Loucy (cell line): ENCODE results near the gene FTCD.

Source experiments
- H2AFZ ChIP-seq: fragments of 200-600 bp; sonication (generic); 2 replicates; pipeline ENCODE4 v1.6.0; 2016; ENCODE audit warnings: antibody characterized with exemption, mild to moderate bottlenecking, low read length, moderate library complexity
- H3F3A ChIP-seq: fragments of 200-600 bp; 2 replicates; pipeline ENCODE4 v1.6.0; 2016; ENCODE audit warnings: antibody characterized with exemption, low read depth, mild to moderate bottlenecking
- H3K27me3 ChIP-seq: fragments of 200-600 bp; sonication (generic); 2 replicates; pipeline ENCODE4 v1.6.1; 2014; ENCODE audit warnings: low read length, mild to moderate bottlenecking; ENCODE audit not compliant: insufficient read depth, poor library complexity, severe bottlenecking
- H3K36me3 ChIP-seq: fragments of 200-600 bp; sonication (generic); 2 replicates; pipeline ENCODE4 v1.6.1; 2016; ENCODE audit warnings: low read length; ENCODE audit not compliant: insufficient read depth
- H3K4me1 ChIP-seq: fragments of 200-600 bp; sonication (generic); 2 replicates; pipeline ENCODE4 v1.5.1; 2014; ENCODE audit warnings: low read length, mild to moderate bottlenecking; ENCODE audit not compliant: insufficient read depth, poor library complexity, severe bottlenecking
- H3K4me2 ChIP-seq: fragments of 200-600 bp; sonication (generic); 2 replicates; pipeline ENCODE4 v1.6.0; 2014; ENCODE audit warnings: antibody characterized with exemption, low read length, low read depth, mild to moderate bottlenecking; ENCODE audit not compliant: poor library complexity, severe bottlenecking
- H3K4me3 ChIP-seq: fragments of 200-600 bp; sonication (generic); 2 replicates; pipeline ENCODE4 v1.5.1; 2014; ENCODE audit warnings: low read length, mild to moderate bottlenecking, mixed read lengths; ENCODE audit not compliant: poor library complexity, severe bottlenecking
- H3K79me2 ChIP-seq: fragments of 200-600 bp; sonication (generic); 2 replicates; pipeline ENCODE4 v1.6.1; 2014; ENCODE audit warnings: low read length; ENCODE audit not compliant: insufficient read depth
- H3K9ac ChIP-seq: fragments of 200-600 bp; sonication (generic); 2 replicates; pipeline ENCODE4 v1.6.0; 2014; ENCODE audit warnings: mild to moderate bottlenecking, low read depth, low read length, moderate library complexity; ENCODE audit not compliant: poor library complexity, severe bottlenecking
- H3K9me2 ChIP-seq: fragments of 200-600 bp; sonication (generic); replicated peaks from 2 replicates; pipeline ENCODE4 v1.6.1; 2016; ENCODE audit warnings: low read depth, low read length, mixed read lengths
- H3K9me3 ChIP-seq: fragments of 200-600 bp; sonication (generic); 2 replicates; pipeline ENCODE4 v1.6.1; 2014; ENCODE audit warnings: mild to moderate bottlenecking, antibody characterized with exemption, low read length, low read depth; ENCODE audit not compliant: insufficient read depth
- H4K20me1 ChIP-seq: fragments of 200-600 bp; sonication (generic); 2 replicates; pipeline ENCODE4 v1.6.0; 2014; ENCODE audit warnings: antibody characterized with exemption, low read length, mild to moderate bottlenecking; ENCODE audit not compliant: insufficient read depth, poor library complexity, severe bottlenecking
- EZH2phosphoT487 ChIP-seq: fragments of 200-600 bp; IDR thresholded peaks from 2 replicates; pipeline ENCODE4 v1.6.1; 2018; ENCODE audit warnings: antibody characterized with exemption, mild to moderate bottlenecking, moderate library complexity, borderline replicate concordance
- TF ChIP-seq, protein P1 (sequence below): fragments of 200-600 bp; sonication (generic); conservative IDR thresholded peaks from 2 replicates; pipeline ENCODE4 v1.5.1; 2014; ENCODE audit warnings: mild to moderate bottlenecking, antibody characterized with exemption, low read length

Gene FTCD

DNA sequence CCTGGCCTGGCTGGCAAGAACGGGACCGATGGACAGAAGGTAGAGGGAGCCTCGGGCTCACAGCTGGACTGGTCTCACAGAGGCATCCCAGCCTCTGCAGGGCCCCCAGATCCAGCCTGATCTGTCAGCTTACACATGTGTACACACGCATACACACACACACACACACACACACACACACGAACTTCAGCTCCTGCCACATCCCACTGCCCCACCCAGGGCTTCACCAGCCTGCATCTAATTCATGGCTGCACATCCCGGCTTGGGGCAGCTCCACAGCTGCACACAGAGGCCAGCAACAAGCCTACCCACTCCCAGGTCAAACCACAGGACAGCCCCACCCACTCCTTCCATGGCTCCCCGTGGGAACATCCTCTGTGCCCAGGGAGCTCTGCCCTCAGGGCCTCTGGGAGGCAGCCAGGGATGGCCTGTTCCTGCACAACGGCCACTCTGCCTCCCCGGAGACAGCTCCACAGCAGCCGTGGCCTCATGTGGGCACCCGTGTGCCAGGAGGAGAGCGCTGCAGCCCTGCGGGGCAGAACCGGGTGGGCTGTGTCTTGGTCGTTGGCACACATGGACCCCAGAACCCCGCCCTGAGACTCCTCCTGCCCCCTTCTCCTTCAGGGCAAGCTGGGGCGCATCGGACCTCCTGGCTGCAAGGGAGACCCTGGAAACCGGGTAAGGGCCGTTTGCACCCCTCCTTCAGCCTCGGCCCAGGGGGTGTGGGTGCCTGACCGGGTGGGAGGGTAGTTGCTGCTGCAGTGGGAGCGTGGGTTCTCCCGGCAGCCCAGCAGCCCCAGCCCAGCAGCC lies 38.4 kb downstream of the FTCD start:
- H3K9ac ChIP-seq = no peak overlapping the region
- H3K27me3 ChIP-seq = no peaks in the 10 kb centered on the region
- H3K36me3 ChIP-seq = no peaks in the 10 kb centered on the region

DNA sequence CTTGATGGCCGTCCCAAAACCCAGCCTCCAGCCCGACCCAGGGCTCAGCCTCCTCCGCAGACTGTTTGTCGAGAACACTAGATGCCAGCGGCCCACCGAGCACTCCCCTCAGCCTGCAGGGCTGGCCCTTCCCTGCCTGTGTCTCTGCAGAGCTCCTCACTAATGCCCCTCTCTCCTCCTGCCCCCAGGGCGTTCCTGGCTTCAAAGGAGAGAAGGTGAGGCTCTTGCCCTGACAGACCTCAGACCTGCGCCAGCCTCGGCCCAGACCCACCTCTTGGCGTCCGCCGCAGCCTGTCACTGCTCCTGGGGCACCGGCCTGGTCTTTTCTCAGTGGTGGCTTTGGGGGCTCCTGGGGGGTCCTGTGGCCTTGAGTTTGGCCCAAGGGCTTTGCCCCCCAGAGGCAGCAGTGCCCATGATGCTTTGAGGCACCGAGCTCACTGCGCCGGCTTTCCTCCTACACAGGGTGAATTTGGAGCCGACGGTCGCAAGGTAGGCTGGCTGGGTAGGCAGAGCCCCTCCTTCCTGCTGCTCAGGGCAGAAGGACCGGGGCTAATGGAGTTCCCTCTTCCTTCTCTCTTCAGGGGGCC lies 39.1 kb downstream of the FTCD start:
- Histone ChIP-seq H3F3A (no peaks in the 10 kb centered on the region), H3K9me2 (no peaks in the 10 kb centered on the region), H3K4me1 (no peaks in the 10 kb centered on the region), H2AFZ (no peak overlapping the region), H3K4me2 (no peak overlapping the region), H3K9ac (no peak overlapping the region), H3K79me2 (no peaks in the 10 kb centered on the region), H4K20me1 (no peaks in the 10 kb centered on the region), H3K9me3 (peaks cover 30% of the 10 kb centered on the region; the same call in 1 of the 2 replicates), H3K27me3 (no peaks in the 10 kb centered on the region), H3K4me3 (no peak overlapping the region), H3K36me3 (no peaks in the 10 kb centered on the region)
- no peak for TF ChIP-seq EZH2phosphoT487
- TF ChIP-seq, protein P1, sequence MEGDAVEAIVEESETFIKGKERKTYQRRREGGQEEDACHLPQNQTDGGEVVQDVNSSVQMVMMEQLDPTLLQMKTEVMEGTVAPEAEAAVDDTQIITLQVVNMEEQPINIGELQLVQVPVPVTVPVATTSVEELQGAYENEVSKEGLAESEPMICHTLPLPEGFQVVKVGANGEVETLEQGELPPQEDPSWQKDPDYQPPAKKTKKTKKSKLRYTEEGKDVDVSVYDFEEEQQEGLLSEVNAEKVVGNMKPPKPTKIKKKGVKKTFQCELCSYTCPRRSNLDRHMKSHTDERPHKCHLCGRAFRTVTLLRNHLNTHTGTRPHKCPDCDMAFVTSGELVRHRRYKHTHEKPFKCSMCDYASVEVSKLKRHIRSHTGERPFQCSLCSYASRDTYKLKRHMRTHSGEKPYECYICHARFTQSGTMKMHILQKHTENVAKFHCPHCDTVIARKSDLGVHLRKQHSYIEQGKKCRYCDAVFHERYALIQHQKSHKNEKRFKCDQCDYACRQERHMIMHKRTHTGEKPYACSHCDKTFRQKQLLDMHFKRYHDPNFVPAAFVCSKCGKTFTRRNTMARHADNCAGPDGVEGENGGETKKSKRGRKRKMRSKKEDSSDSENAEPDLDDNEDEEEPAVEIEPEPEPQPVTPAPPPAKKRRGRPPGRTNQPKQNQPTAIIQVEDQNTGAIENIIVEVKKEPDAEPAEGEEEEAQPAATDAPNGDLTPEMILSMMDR = no peak

More for the DNA sequence above, 38.4 kb downstream of the FTCD start:
- H3K9me3 ChIP-seq = peaks cover 31% of the 10 kb centered on the region; the same call in 1 of the 2 replicates
- H4K20me1 ChIP-seq = no peaks in the 10 kb centered on the region
- H3F3A ChIP-seq = no peaks in the 10 kb centered on the region
- H3K4me3 ChIP-seq = no peak overlapping the region
- no peaks in the 10 kb centered on the region for H3K79me2 ChIP-seq
- H2AFZ ChIP-seq = no peak overlapping the region
- H3K4me2 ChIP-seq = no peak overlapping the region
- H3K9me2 ChIP-seq = no peaks in the 10 kb centered on the region
- no peaks in the 10 kb centered on the region for H3K4me1 ChIP-seq
- TF ChIP-seq, protein P1 = no peak
- TF ChIP-seq EZH2phosphoT487 = no peak

DNA sequence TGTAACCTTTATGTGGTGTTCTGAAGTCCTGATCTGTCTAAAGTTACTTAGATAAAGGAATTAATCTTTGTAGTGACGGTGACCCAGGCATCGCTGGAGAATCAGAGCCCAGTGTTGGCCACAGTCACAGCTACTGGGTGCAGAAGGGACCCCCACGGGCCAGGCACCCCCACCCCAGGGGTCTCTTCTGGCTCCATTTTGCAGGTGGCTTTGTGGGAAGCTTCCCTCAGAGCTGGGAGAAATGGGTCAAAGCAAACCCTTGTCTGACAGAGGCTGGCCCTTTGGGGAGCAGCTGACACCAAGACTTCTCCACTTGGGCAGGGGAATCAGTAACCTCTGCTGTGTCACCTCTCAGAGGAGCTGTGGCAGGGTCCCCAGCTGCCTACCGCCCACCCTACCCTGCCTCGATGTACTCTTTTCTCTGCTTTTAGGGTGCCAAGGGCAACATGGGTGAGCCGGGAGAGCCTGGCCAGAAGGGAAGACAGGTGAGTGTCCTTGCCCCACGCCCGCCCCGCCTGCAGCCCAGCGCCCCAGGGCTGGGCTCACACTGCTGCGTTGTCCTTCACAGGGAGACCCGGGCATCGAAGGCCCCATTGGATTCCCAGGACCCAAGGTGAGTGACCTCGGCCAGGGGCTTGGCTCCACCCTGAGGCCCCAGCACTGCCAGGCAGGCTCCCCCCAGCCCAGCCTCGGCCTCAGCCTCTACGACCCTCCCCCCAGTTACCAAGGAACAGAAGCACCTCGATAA lies 39.8 kb downstream of the FTCD start:
- no peaks in the 10 kb centered on the region for H3F3A ChIP-seq
- no peaks in the 10 kb centered on the region for H3K27me3 ChIP-seq
- H2AFZ ChIP-seq = no peak overlapping the region
- no peaks in the 10 kb centered on the region for H3K9me2 ChIP-seq
- H3K9me3 ChIP-seq = peaks cover 27% of the 10 kb centered on the region; the same call in 1 of the 2 replicates
- H3K9ac ChIP-seq = no peak overlapping the region
- H3K4me2 ChIP-seq = no peak overlapping the region
- no peaks in the 10 kb centered on the region for H4K20me1 ChIP-seq
- H3K4me3 ChIP-seq = no peak overlapping the region
- TF ChIP-seq, protein P1 = no peak
- no peak for TF ChIP-seq EZH2phosphoT487
- no peaks in the 10 kb centered on the region for H3K4me1 ChIP-seq
- no peaks in the 10 kb centered on the region for H3K36me3 ChIP-seq
- no peaks in the 10 kb centered on the region for H3K79me2 ChIP-seq
